OCI-M1 (cell line): ENCODE data around the gene SLC12A4.
"Not testable (repeated sequence)": the region's sequence is repeated elsewhere in the genome, so short reads cannot be mapped to it uniquely, and the experiment has no call there.

Source experiments
- DNase-seq: peaks from one replicate; lab custom pipeline; 2025; lab: John Stamatoyannopoulos, UW

Gene SLC12A4

GRCh38 chr16:67968400-67969253 is at the start of gene SLC12A4:
TSS of gene SLC12A4 (minus strand) at chr16:67968637. CDS start at chr16:67968553, 84 bp downstream.
- peak; percentile 90 for DNase-seq

GRCh38 chr16:68015681-68016080 is 47.2 kb upstream of the SLC12A4 start, which contains the start of gene DPEP2NB:
TSS of gene DPEP2NB (minus strand) at chr16:68015911. CDS start at chr16:68015770, 141 bp downstream.
- DNase-seq = no peak

DNA sequence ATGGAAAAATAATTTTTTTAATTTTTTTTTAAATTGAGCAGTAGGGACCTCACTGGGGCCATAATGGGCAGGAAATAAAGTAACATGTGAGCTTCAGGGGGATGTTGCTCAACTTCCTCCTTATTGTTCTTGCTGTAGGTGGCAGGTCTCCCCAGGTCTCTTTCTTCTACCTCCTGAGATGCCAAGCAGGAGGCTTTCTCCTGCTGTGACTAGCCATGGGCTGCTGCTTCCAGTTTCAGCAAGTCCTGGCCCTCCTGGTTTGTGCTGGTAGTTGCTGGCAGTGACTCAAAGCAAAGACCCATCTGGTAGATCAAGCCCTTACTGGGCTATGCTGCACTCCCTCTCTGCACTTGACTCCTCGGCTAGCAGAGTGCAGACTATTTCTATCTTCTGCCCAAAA is 45.0 kb upstream of the SLC12A4 start:
- no peak for DNase-seq

DNA sequence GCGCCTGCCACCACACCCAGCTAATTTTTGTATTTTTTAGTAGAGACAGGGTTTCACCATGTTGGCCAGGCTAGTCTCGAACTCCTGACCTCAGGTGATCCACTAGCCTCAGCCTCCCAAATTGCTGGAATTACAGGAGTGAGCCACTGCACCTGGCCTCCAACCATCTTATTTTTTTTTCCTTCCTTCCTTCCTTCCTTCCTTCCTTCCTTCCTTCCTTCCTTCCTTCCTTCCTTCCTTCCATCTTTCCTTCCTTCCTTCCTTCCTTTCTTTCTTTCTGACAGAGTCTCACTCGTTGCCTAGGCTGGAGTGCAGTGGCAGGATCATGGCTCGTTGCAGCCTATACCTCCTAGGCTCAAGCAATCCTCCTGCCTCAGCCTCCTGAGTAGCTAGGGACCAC is 41.4 kb upstream of the SLC12A4 start:
- DNase-seq = not testable (repeated sequence)

- no peak for DNase-seq
These were observed 40.8 kb upstream of the SLC12A4 start for GRCh38 chr16:68009157-68009735.

- peak; percentile 87 for DNase-seq
These were observed 37.4 kb upstream of the SLC12A4 start for GRCh38 chr16:68005786-68006286.

DNA sequence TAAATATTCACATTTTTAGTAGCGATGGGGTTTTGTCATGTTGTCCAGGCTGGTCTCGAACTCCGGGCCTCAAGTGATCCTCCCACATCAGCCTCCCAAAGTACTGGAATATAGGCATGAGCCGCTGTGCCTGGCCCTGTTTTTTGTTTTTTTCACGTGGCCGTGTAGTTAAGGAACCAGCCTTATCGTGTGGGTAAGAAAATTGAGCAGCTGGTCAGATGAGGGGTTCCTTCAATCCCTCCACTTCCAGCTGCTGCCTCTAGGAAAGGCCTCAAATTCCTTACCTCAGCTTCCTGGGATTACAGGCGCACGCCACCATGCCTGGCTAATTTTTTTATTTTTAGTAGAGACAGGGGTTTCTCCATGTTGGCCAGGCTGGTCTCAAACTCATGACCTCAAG is 36.8 kb upstream of the SLC12A4 start:
- DNase-seq = no peak

GRCh38 chr16:68003031-68003430 is 34.6 kb upstream of the SLC12A4 start:
- DNase-seq = no peak

- DNase-seq = no peak
These were observed 32.0 kb upstream of the SLC12A4 start for GRCh38 chr16:68000450-68000849.

DNA sequence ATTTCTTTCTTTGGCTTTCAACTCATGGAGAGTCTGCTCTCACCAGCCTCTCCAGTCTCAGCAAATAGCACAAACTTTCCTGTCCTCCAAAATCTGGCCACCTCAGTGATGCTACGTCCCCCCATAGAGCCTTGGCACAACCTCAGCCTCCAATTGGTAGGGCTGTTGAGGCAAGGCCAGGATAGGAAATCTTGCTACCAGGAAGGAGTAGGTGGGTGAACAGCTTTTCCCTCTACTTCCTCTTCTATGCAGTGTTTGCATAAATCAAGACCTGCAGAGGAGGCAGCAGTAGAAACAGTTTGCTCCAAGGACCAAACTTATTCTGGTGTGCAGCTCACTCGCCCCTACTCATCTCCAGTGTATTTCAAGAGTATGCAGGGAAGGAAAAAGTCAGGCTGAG is 31.5 kb upstream of the SLC12A4 start:
- peak; percentile 10 for DNase-seq

- DNase-seq = peak; percentile 51
These were observed 30.6 kb upstream of the SLC12A4 start, which contains the start of gene DPEP2 for GRCh38 chr16:67998779-67999688. TSS of gene DPEP2 (minus strand) at chr16:67999484. CDS start at chr16:67993212, 6,272 bp downstream.

DNA sequence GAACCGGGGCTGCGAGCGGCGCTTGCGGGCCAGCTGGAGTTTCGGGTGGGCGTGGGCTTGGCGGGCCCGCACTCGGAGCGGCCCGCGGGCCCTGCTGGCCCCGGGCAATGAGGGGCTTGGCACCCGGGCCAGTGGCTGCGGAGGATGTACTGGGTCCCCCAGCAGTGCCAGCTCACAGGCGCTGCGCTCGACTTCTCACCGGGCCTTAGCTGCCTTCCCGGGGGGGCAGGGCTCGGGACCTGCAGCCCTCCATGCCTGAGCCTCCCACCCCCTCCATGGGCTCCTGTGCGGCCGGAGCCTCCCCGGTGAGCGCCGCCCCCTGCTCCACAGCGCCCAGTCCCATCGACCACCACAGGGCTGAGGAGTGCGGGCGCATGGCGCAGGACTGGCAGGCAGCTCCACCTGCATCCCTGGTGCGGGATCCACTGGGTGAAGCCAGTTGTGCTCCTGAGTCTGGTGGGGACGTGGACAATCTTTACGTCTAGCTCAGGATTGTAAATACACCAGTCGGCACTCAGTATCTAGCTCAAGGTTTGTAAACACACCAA is 29.9 kb upstream of the SLC12A4 start:
- DNase-seq = not testable (repeated sequence)

DNA sequence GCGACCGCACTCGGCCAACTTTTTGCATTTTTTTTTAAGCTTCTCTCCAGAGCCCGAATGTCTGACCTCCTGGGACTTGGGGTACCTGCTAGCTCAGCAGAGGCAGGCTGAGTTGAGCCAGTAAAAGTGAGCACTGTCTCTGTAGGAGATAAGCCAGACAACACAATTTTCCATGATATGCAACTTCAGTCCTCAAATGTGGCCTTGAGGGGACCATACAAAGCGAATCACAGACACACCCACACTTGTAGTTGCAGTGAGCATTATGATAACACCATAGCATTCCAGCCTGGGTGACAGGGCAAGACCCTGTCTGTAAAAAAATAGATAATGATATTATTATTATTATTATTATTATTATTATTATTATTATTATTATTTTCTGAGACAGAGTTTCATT is 28.2 kb upstream of the SLC12A4 start:
- DNase-seq = no peak

- DNase-seq = no peak
These were observed 27.0 kb upstream of the SLC12A4 start for GRCh38 chr16:67995423-67995822.

- peak; percentile 52 for DNase-seq
These were observed 25.6 kb upstream of the SLC12A4 start for GRCh38 chr16:67994040-67994408.

DNA sequence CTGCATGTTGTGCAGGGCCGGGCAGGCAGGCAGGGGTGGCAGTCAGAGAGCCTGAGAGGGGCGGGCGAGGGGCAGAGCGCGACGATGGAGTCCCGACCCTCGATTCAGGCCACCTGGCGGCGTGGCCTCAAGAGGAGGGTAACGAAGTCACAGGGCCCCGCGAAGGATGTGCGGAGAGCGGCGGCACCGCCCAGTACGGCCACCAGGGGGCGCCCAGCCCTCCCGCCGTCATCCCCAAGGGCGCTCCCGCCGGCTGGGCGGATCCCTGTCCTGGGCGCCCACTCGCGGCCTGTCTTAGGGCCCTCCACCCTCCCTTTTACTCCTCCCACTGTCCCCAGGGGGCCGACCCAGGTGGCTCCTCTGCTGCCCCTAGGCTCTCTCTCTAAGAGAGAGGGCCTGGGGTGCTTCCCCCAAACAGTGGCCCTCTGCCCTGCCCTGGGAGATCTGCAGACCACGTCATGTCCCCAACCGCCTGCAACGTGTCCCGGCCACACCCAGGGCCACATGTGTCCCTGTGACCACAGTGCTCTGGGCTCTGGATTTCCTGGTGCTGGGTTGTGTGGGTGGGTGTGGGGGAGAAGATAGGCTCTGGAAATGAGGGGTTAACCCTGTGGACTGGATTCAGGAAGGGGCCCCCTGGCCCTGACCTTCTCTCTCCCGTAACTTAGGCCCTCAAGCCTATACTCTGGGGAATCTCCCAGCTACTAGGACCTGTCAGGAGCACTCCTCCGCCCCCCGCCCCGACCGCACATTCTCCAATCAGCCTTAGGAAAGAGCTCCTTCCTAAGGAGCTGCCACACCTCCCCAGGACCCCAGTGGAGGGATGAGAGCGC is 25.0 kb upstream of the SLC12A4 start:
- DNase-seq = peak; percentile 95

DNA sequence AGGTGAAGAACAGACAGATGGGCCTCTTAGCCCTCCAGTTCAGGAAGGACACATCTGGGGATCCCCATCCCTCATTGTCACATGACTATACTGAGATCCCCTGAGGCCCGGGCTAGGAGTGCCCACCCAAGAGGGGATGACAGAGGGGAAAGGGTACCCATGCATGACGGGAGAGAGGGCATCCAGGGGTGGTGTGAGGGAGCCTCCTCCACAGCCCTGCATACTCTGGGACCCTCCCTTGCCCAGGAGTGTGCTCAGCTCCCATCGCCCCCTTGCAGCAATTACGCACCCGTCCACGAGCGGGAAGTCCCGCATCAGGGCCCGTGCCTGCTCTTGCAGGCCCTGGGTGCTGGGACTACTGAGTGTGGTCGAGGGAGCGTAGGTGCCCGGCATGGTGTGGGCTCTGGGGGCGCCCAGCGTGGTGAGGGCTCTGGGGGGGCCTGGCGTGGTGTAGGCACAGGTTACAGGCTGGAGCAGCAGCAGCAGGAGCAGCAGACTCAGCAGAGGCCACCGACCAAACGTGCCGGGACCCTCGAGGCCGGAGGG is 24.3 kb upstream of the SLC12A4 start:
- no peak for DNase-seq

GRCh38 chr16:67990018-67990386 is 21.6 kb upstream of the SLC12A4 start:
- DNase-seq = no peak

DNA sequence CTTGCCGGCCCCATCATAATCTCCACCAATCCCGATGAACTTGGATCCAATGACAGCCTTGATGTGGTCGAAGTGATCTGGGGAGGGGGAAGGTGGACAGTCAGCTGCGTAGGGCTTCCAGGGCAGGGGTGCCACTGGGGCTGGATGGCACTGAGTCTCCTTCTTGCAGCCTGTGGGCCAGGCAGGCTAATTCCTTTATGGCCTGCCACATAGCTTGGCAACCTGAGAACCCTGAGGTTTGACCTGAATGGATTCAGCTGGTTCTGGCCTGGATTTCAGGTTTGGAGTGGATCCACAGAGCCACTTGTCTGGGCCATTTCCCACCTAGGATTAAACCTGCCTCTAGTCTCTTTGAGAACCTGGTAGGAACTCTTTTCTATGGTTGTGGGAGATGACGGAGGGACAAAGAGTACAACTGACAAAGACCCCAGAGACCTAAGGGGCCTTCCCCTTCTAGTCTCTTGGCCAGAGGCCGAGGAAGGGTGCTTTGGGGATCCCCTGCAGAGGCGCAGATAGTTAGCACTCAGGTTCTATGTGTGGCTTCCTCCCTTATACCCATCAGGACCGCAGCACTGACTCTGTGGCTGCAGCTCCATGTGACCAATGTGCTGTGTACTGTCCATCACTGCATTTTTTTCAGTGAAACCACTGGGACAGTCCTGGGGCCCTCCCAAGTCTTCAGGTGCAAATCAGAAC is 21.0 kb upstream of the SLC12A4 start:
- no peak for DNase-seq

GRCh38 chr16:67988675-67989074 is 20.2 kb upstream of the SLC12A4 start:
- no peak for DNase-seq
